Gastrocnemius medialis (tissue), 4 donors: Measurements from ENCODE around the gene CAMK4. TPM values are rescaled to one million over a fixed set of nuclear protein-coding genes. Genes with fewer than 3 reads are reported as not detected.

Experiments
- ATAC-seq, 2 donors: fragments of 150-250 bp; one replicate each; pipeline ENCODE4 v1.9.1; 2016
- DNase-seq, 2 donors: peaks; one replicate each; pipeline ENCODE4 v3.0.0-alpha.2; 2019
- H3K27ac ChIP-seq, 4 donors: fragments of 200-600 bp; sonication (generic); 1 replicate in 1 of 4; 2 replicates in 3 of 4; pipeline ENCODE4 v1.5.1; 2016 to 2018; ENCODE audit warnings: mild to moderate bottlenecking in 2 of 4, moderate library complexity in 1 of 4
- H3K27me3 ChIP-seq, 3 donors: fragments of 200-600 bp; sonication (generic) in 2 of 3; 1 replicate in 1 of 3; 2 replicates in 2 of 3; pipeline versions ENCODE4 v1.5.1 to v1.6.0; 2016 to 2019; ENCODE audit warnings: mild to moderate bottlenecking in 1 of 3, moderate library complexity in 1 of 3
- H3K36me3 ChIP-seq, 2 donors: fragments of 200-600 bp; sonication (generic) in 1 of 2; one replicate each; pipeline ENCODE4 v1.5.1; 2017 to 2018
- H3K4me1 ChIP-seq, 2 donors: fragments of 200-600 bp; sonication (generic) in 1 of 2; one replicate each; pipeline ENCODE4 v1.5.1; 2016 to 2017; ENCODE audit warnings: mild to moderate bottlenecking in 2 of 2
- H3K4me3 ChIP-seq, 4 donors: fragments of 200-600 bp; sonication (generic) in 3 of 4; 1 replicate in 1 of 4; 2 replicates in 3 of 4; pipeline ENCODE4 v1.5.1; 2016 to 2019; ENCODE audit warnings: mild to moderate bottlenecking in 2 of 4
- H3K9me3 ChIP-seq, 3 donors: fragments of 200-600 bp; sonication (generic) in 2 of 3; 1 replicate in 1 of 3; 2 replicates in 2 of 3; pipeline ENCODE4 v1.5.1; 2016 to 2019
- POLR2A ChIP-seq, 2 donors: fragments of 450-650 bp; IDR thresholded peaks; one replicate each; pipeline ENCODE4 v1.6.1; 2017; ENCODE audit warnings: antibody characterized with exemption in 2 of 2, mild to moderate bottlenecking in 2 of 2, moderate library complexity in 2 of 2
- in situ Hi-C, 4 donors: fragments of 200-750 bp; cut with MboI; loops; one replicate each; pipeline versions ENCODE4 v1.15.0 to v1.8.0; 2017; ENCODE audit warnings: low sequenced_read_pairs in 4 of 4
- intact Hi-C: fragments of 100-400 bp; cut with DNase I; formaldehyde crosslinking; loops from one replicate; pipeline ENCODE4 v1.15.1; 2023; ENCODE audit warnings: low total_unique reads
- total RNA-seq, 4 donors: library from RNA; depleted of rRNA; stranded (reverse); fragments of >200 nt; gene quantifications; one replicate each; pipeline versions ENCODE4 v1.1.0 to v1.2.3, GENCODE V29; 2016
- TF ChIP-seq, protein P1 (sequence below), 5 experiments: fragments of 450-650 bp in 3 of 5; fragments of 200-600 bp in 2 of 5; sonication (generic) in 2 of 5; IDR thresholded peaks in 4 of 5; conservative IDR thresholded peaks in 1 of 5; 1 replicate in 4 of 5; 2 replicates in 1 of 5; pipeline ENCODE4 v1.5.1; 2016 to 2019; ENCODE audit warnings: antibody characterized with exemption in 5 of 5, mild to moderate bottlenecking in 3 of 5, moderate library complexity in 3 of 5

Gene CAMK4
- total RNA-seq, 4 donors from 2014 or later = 0.27 to 1.0 (median 0.72) TPM

DNA sequence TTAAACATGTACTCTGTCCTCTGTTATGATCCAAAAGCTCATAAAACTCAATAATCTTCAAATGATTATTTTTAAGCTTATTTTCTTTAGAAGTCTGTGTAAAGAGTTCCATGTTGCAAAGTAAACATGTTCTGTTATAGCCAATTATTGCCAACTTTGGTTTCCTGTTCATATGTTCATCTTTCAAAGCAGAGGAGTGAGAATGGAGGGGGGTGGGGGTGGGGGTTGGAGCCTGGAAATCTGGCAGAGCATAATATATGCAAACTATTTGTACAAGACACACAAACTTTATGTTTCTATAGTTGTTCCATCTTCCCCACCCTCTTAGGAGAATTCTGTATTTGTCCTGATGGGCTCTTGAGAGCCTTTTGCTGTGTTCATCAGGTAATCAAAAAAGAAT, 153.1 kb downstream of the CAMK4 start:
- no peak overlapping the region for H3K27ac ChIP-seq
- no peaks in the 10 kb centered on the region for H3K36me3 ChIP-seq
- in situ Hi-C loops (no loop called here), intact Hi-C loops (no loop called here)
- no peaks in the 10 kb centered on the region for H3K9me3 ChIP-seq
- TF ChIP-seq, protein P1, sequence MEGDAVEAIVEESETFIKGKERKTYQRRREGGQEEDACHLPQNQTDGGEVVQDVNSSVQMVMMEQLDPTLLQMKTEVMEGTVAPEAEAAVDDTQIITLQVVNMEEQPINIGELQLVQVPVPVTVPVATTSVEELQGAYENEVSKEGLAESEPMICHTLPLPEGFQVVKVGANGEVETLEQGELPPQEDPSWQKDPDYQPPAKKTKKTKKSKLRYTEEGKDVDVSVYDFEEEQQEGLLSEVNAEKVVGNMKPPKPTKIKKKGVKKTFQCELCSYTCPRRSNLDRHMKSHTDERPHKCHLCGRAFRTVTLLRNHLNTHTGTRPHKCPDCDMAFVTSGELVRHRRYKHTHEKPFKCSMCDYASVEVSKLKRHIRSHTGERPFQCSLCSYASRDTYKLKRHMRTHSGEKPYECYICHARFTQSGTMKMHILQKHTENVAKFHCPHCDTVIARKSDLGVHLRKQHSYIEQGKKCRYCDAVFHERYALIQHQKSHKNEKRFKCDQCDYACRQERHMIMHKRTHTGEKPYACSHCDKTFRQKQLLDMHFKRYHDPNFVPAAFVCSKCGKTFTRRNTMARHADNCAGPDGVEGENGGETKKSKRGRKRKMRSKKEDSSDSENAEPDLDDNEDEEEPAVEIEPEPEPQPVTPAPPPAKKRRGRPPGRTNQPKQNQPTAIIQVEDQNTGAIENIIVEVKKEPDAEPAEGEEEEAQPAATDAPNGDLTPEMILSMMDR (IDR thresholded peaks at IDR 0.05 in 4 of 5, conservative IDR thresholded peaks at IDR 0.05 in 1 of 5) = no peak
- TF ChIP-seq POLR2A (IDR thresholded peaks at IDR 0.05) = no peak
- no peaks in the 10 kb centered on the region for H3K4me1 ChIP-seq
- DNase-seq (no peak), ATAC-seq (no peak)
- H3K27me3 ChIP-seq = no peaks in the 10 kb centered on the region
- no peak overlapping the region for H3K4me3 ChIP-seq

DNA sequence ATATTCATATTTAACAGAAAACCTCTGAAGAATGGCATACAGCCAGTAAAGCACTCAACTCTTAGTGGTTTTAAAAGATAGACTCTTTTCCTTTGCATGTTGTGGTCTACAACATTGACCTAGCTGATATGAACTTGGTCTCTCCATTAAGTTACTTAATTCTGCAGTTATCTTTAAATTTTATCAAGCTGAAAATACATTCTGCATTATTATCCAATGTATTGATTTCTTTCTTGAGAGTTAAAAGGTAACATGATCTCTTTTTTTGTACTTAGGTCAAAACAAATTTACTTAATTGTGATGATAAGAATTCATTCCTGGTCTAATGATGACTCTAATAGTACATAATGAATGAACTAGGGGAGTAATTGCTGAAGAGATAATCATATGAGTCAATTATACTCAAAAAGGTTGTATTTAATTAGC, 155.2 kb downstream of the CAMK4 start:
- Histone ChIP-seq H3K4me3 (no peak overlapping the region), H3K4me1 (no peaks in the 10 kb centered on the region), H3K9me3 (no peaks in the 10 kb centered on the region), H3K27ac (no peak overlapping the region), H3K36me3 (no peaks in the 10 kb centered on the region), H3K27me3 (no peaks in the 10 kb centered on the region)
- DNase-seq (no peak), ATAC-seq (no peak)
- TF ChIP-seq POLR2A (IDR thresholded peaks at IDR 0.05) = no peak
- TF ChIP-seq, protein P1 (IDR thresholded peaks at IDR 0.05 in 4 of 5, conservative IDR thresholded peaks at IDR 0.05 in 1 of 5) = no peak
- in situ Hi-C loops (no loop called here), intact Hi-C loops (no loop called here)

DNA sequence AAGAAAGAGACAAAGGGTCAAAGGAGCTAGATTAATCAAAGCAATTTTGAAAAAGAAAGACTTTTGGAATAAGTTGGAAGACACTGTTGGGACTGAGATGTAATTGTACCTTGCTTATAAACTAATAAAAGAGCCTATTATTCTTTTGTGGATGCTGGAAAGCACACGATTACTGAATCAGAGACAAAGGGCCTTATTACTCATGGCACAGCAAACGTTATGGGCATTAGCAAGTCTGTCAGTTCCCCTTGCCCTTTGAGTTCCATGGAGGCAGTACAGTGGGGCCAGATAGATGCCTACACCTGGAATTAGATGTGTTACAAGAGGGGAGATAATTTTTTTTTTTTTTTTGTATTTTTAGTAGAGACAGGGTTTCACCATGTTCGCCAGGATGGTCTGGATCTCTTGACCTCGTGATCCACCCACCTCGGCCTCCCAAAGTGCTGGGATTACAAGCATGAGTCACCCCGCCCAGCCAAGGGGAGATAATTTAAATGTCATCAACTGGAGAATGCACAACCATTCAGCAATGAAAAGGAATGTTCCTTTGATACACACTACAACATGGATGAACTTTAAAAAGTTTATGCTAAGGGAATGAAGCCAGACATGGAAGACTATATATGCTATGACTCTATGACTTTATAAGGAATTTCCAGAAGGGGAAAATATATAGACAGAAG, 159.2 kb downstream of the CAMK4 start:
- no peaks in the 10 kb centered on the region for H3K36me3 ChIP-seq
- H3K9me3 ChIP-seq = no peaks in the 10 kb centered on the region
- in situ Hi-C loops (no loop called here), intact Hi-C loops (no loop called here)
- no peak overlapping the region for H3K4me3 ChIP-seq
- no peaks in the 10 kb centered on the region for H3K27me3 ChIP-seq
- no peak for ATAC-seq
- no peaks in the 10 kb centered on the region for H3K4me1 ChIP-seq
- no peak for DNase-seq
- H3K27ac ChIP-seq = no peak overlapping the region
- TF ChIP-seq, protein P1 (IDR thresholded peaks at IDR 0.05 in 4 of 5, conservative IDR thresholded peaks at IDR 0.05 in 1 of 5) = no peak
- TF ChIP-seq POLR2A (IDR thresholded peaks at IDR 0.05) = no peak

DNA sequence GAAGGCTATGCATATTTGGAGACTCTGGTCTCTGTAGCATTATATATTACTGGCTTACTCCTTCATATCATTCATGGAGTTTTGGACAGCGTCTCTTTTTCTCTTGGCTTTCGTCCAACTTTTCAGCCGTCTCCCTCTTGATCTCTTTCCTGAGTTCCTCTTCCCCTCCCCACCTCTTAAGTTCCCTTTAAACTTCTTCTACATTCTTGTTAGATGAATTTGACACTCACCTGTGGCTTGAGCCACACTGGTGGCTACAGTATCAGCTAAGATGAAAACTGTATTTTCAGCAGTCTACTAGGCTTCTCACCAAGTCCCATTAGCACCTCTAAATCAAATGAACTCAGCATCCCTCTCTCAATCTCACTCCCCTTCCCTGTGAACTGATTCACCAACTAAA, 160.0 kb downstream of the CAMK4 start:
- Histone ChIP-seq H3K9me3 (no peaks in the 10 kb centered on the region), H3K27me3 (no peaks in the 10 kb centered on the region), H3K4me3 (no peak overlapping the region), H3K4me1 (no peaks in the 10 kb centered on the region), H3K36me3 (no peaks in the 10 kb centered on the region), H3K27ac (no peak overlapping the region)
- in situ Hi-C loops (no loop called here), intact Hi-C loops (no loop called here)
- DNase-seq = no peak
- no peak for ATAC-seq
- TF ChIP-seq, protein P1 (IDR thresholded peaks at IDR 0.05 in 4 of 5, conservative IDR thresholded peaks at IDR 0.05 in 1 of 5) = no peak
- TF ChIP-seq POLR2A (IDR thresholded peaks at IDR 0.05) = no peak

DNA sequence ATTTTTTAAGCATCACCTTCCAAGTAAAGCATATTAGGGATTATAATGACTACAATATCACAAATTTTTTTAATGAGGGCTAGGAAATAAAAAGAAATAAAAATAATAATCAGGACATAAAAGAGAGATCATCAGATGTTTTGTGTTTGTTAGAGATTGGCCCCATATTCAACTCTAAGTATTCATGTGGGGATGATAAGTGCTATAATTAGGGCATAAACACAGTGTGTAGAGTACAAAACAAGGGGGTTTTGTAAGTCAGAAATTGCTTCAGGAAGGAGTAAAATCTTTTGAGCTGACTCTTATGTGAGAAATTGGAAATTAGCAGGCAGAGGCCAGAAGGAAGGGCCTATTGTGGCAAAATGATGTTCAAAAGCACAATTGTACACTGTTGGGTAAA, 160.9 kb downstream of the CAMK4 start:
- no peak for DNase-seq
- Histone ChIP-seq H3K36me3 (no peaks in the 10 kb centered on the region), H3K4me3 (no peak overlapping the region), H3K9me3 (no peaks in the 10 kb centered on the region), H3K27ac (no peak overlapping the region), H3K27me3 (no peaks in the 10 kb centered on the region), H3K4me1 (no peaks in the 10 kb centered on the region)
- no peak for ATAC-seq
- intact Hi-C loops = no loop called here
- TF ChIP-seq, protein P1 (IDR thresholded peaks at IDR 0.05 in 4 of 5, conservative IDR thresholded peaks at IDR 0.05 in 1 of 5) = no peak
- TF ChIP-seq POLR2A (IDR thresholded peaks at IDR 0.05) = no peak
- in situ Hi-C loops = no loop called here
